Thymus (tissue), 11 donors: ENCODE results near the gene CFAP69. TPM values are rescaled to one million over a fixed set of nuclear protein-coding genes. Genes with fewer than 3 reads are reported as not detected.
"Not testable (repeated sequence)": the region's sequence is repeated elsewhere in the genome, so short reads cannot be mapped to it uniquely, and the experiment has no call there.

Experiments used
- DNase-seq, 9 donors: peaks; one replicate each; pipeline ENCODE4 v3.0.0-alpha.2; 2013; ENCODE audit warnings: low spot score in 9 of 9, low read depth in 6 of 9, missing footprints in 1 of 9
- H3K27ac ChIP-seq, 2 donors: one replicate each; pipeline ENCODE4 v1.5.1; 2013; ENCODE audit warnings: control low read depth in 1 of 2, low read depth in 1 of 2, low read length in 1 of 2, mild to moderate bottlenecking in 1 of 2, moderate library complexity in 1 of 2
- H3K27me3 ChIP-seq, 2 donors: one replicate each; pipeline ENCODE4 v1.5.1; 2013; ENCODE audit warnings: low read length in 1 of 2; ENCODE audit not compliant: control insufficient read depth in 2 of 2, insufficient read depth in 1 of 2
- H3K36me3 ChIP-seq, 2 donors: one replicate each; pipeline ENCODE4 v1.5.1; 2013; ENCODE audit warnings: low read length in 1 of 2, mild to moderate bottlenecking in 1 of 2, moderate library complexity in 1 of 2; ENCODE audit not compliant: control insufficient read depth in 2 of 2, insufficient read depth in 2 of 2
- H3K4me1 ChIP-seq, 2 donors: one replicate each; pipeline ENCODE4 v1.5.1; 2013; ENCODE audit warnings: low read length in 2 of 2; ENCODE audit not compliant: control insufficient read depth in 2 of 2, insufficient read depth in 2 of 2
- H3K4me3 ChIP-seq, 2 donors: one replicate each; pipeline ENCODE4 v1.5.1; 2013; ENCODE audit warnings: low read length in 2 of 2, control low read depth in 1 of 2, mild to moderate bottlenecking in 1 of 2
- H3K9me3 ChIP-seq, 2 donors: one replicate each; pipeline ENCODE4 v1.5.1; 2013; ENCODE audit warnings: low read length in 1 of 2, mild to moderate bottlenecking in 1 of 2; ENCODE audit not compliant: control insufficient read depth in 2 of 2, insufficient read depth in 1 of 2
- WGBS: extraction: QIAGEN DNeasy Blood & Tissue Kit; methylation state at CpG from one replicate; pipeline ENCODE4 v1.1.7; 2013; 5-methylcytosine and 5-hydroxymethylcytosine counted together
- polyA plus RNA-seq: library from polyadenylated mRNA; stranded (reverse); fragments of 200-250 nt; gene quantifications from one replicate; pipeline ENCODE4 v1.2.3, GENCODE V29; 2013
- total RNA-seq: library from RNA; stranded (reverse); fragments of 120-200 nt; gene quantifications from one replicate; pipeline ENCODE4 v1.2.4, GENCODE V29; 2013
- donor health status: healthy.

CFAP69 gene
- total and polyA plus RNA-seq, 2 donors: 0.47 to 3.8 TPM

DNA sequence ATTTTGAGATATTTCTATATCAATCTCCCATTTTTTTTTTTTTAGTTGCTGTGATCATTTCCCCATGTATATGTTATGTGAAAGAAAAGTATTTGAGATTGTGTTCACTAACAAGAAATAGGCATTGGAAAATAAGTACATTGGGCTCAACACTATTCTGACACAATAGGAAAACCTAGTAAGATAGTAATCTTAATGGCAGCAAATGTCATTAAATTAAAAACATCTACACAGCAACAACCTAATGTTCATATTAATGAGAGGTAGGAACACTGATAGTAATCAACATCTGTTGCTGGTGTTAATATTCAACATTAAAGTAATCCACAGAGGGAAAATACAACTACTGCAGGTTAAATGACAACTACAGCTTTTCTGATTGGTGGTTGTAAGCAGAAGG lies 100.0 kb downstream of the CFAP69 start:
- Histone ChIP-seq H3K4me3 (no peak overlapping the region), H3K27me3 (no peaks in the 10 kb centered on the region), H3K4me1 (peaks cover 3 to 5% of the 10 kb centered on the region in 2 donors), H3K36me3 (no peaks in the 10 kb centered on the region), H3K27ac (no peak overlapping the region), H3K9me3 (no peaks in the 10 kb centered on the region)
- DNase-seq: no peak

GRCh38 chr7:90345595-90346335 lies 100.8 kb downstream of the CFAP69 start:
- Histone ChIP-seq H3K27me3 (no peaks in the 10 kb centered on the region), H3K4me3 (peak overlapping the region; percentile 66 to 74), H3K9me3 (no peaks in the 10 kb centered on the region), H3K27ac (peak overlapping the region; percentile 80 to 87), H3K36me3 (no peaks in the 10 kb centered on the region), H3K4me1 (peaks cover 3 to 5% of the 10 kb centered on the region in 2 donors)
- 25% methylated on average over 18 of the region's 18 CpGs for WGBS
- DNase-seq: peak in 3 of 9 donors; percentile 8 to 32 (median 16)

DNA sequence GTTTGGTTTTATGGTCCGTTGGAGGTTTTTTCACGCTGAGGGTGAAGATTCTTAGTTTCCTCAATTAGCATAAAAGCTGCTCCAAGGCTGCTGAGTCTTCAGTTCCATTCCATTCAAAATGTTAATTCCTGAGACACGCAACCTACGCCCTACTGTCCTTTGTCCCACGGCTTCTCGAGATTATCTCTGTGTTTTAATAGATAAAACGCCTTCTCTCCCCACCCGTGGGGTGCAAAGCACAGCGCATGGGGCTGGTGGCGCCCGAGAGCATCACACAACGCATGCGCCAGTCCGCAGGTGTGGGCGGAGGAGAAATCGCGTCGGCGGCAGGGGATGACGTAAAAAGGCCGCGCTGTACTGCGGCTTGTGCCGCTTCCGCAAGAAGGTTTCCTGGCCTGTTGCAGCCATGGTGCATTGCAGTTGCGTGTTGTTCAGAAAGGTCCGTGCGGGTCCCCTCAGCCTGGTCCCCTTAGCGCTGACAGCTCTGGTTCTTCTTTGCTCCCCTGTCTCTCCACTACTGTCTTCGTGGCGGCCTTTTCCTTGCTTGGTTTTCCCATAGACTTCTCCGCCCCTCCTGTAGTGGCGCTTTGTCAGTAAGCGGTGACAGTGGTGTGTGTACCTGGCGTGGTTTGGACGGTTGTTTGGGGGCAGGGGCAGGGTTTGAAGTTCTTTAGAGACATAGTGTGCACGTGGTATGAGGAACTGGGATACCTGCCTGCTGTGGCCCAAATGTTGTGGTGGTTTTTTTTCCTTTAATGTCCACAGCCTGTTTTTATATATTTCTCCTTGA lies 101.6 kb downstream of the CFAP69 start, which contains the start of gene GTPBP10:
TSS of gene GTPBP10 (plus strand) at position 381 of the 790 bp plus-strand sequence. CDS start at position 407, 26 bp downstream.
- under 1% methylated on average over 37 of the region's 37 CpGs for WGBS
- H3K36me3 ChIP-seq: no peaks in the 10 kb centered on the region
- peak within 1 kb of the TSS; percentile 66 to 74 for H3K4me3 ChIP-seq
- DNase-seq: peak; percentile 92 to 98 (median 94)
- H3K9me3 ChIP-seq: no peaks in the 10 kb centered on the region
- H3K27me3 ChIP-seq: no peaks in the 10 kb centered on the region
- H3K4me1 ChIP-seq: peaks cover 3 to 5% of the 10 kb centered on the region in 2 donors
- peak within 1 kb of the TSS; percentile 93 to 95 for H3K27ac ChIP-seq

DNA sequence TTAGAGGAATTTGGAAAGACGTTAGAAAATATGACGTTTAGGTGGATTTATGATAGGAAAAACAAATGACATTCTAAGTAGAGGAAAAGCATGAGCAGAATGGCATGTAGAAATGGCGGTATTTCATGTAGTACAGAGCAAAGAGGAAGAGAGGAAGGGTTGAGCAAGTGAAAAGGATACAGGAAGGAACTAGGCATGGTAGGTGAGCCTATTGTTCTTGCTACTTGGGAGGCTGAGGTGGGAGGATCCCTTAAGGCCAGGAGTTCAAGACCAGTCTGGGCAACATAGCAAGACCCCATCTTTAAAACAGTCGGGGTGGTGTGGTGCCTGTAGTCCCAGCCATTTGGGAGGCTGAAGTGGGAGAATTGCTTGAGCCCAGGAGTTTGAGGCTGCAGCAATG lies 102.8 kb downstream of the CFAP69 start:
- Histone ChIP-seq H3K9me3 (no peaks in the 10 kb centered on the region), H3K4me3 (peak overlapping the region in 1 of 2 donors; percentile 66), H3K4me1 (peaks cover 3 to 5% of the 10 kb centered on the region in 2 donors), H3K27me3 (no peaks in the 10 kb centered on the region), H3K36me3 (no peaks in the 10 kb centered on the region), H3K27ac (no peak overlapping the region)
- WGBS: 66% methylated on average over 4 of the region's 4 CpGs
- peak in 1 of 9 donors; percentile 7 for DNase-seq

GRCh38 chr7:90349305-90349704 lies 104.3 kb downstream of the CFAP69 start:
- H3K9me3 ChIP-seq: no peaks in the 10 kb centered on the region
- H3K4me3 ChIP-seq: no peak overlapping the region
- H3K27ac ChIP-seq: no peak overlapping the region
- H3K4me1 ChIP-seq: peaks cover 3 to 5% of the 10 kb centered on the region in 2 donors
- WGBS: 94% methylated on average over 4 of the region's 4 CpGs
- H3K27me3 ChIP-seq: no peaks in the 10 kb centered on the region
- H3K36me3 ChIP-seq: peaks cover 0 to 6% of the 10 kb centered on the region in 2 donors
- DNase-seq: no peak

- H3K4me1 ChIP-seq, H3K9me3 ChIP-seq, H3K27me3 ChIP-seq, DNase-seq, H3K27ac ChIP-seq, H3K4me3 ChIP-seq, H3K36me3 ChIP-seq: not testable (repeated sequence)
- 99% methylated on average over 3 of the region's 3 CpGs for WGBS
Observed at GRCh38 chr7:90350032-90350431, 105.1 kb downstream of the CFAP69 start.

GRCh38 chr7:90351987-90352386 lies 107.0 kb downstream of the CFAP69 start:
- no peak for DNase-seq

More at GRCh38 chr7:90351987-90352386, 107.0 kb downstream of the CFAP69 start:
- H3K27me3 ChIP-seq: no peaks in the 10 kb centered on the region
- H3K27ac ChIP-seq: no peak overlapping the region
- peaks cover 0 to 5% of the 10 kb centered on the region in 2 donors for H3K4me1 ChIP-seq
- no peaks in the 10 kb centered on the region for H3K9me3 ChIP-seq
- H3K36me3 ChIP-seq: peaks cover 6 to 18% of the 10 kb centered on the region in 2 donors
- H3K4me3 ChIP-seq: no peak overlapping the region
